ENCODE data around the gene FBN3.

Gene FBN3

GRCh38 chr19:8097198-8097597 is 52.2 kb downstream of the FBN3 start:
- Histone ChIP-seq H3K27ac (ENCODE audit: low read depth, low read length) (no peak overlapping the region), H3K36me3 (ENCODE audit: insufficient read depth, low read length) (no peaks in the 10 kb centered on the region), H3K9ac (ENCODE audit: low read length) (no peak overlapping the region), H3K9me3 (ENCODE audit: low read length) (peaks cover 21% of the 10 kb centered on the region), H3K27me3 (ENCODE audit: control insufficient read depth in 1 of 2, insufficient read depth in 2 of 2, low read length in 2 of 2) (no peaks in the 10 kb centered on the region), H3K4me3 (ENCODE audit: low read depth in 1 of 2, low read length in 2 of 2) (no peak overlapping the region), H3K4me1 (ENCODE audit: insufficient read depth, low read length) (no peaks in the 10 kb centered on the region)

DNA sequence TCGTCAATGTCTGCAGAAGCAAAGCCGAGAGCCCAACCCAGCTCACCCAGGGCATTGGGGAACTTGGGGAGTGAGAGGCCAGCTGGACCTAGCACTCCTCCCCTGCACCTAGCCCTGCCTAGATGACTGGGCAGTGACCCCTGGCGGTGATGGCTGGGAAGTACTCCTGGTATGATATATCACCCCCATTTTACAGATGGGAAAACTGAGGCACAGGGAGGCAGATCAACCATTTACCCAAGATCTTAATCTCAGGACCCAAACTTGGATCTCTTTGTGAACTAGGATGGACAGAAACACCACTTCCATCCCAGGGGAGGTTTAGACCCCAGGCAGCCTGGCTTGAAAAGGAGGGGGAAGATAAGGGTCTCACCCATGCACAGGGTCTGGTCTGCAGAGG is 53.3 kb downstream of the FBN3 start:
- Histone ChIP-seq H3K4me1 (ENCODE audit: insufficient read depth, low read length) (no peaks in the 10 kb centered on the region), H3K36me3 (ENCODE audit: insufficient read depth, low read length) (no peaks in the 10 kb centered on the region), H3K9me3 (ENCODE audit: low read length) (peaks cover 21% of the 10 kb centered on the region), H3K9ac (ENCODE audit: low read length) (no peak overlapping the region), H3K27me3 (ENCODE audit: control insufficient read depth in 1 of 2, insufficient read depth in 2 of 2, low read length in 2 of 2) (no peaks in the 10 kb centered on the region), H3K27ac (ENCODE audit: low read depth, low read length) (no peak overlapping the region), H3K4me3 (ENCODE audit: low read depth in 1 of 2, low read length in 2 of 2) (no peak overlapping the region)

DNA sequence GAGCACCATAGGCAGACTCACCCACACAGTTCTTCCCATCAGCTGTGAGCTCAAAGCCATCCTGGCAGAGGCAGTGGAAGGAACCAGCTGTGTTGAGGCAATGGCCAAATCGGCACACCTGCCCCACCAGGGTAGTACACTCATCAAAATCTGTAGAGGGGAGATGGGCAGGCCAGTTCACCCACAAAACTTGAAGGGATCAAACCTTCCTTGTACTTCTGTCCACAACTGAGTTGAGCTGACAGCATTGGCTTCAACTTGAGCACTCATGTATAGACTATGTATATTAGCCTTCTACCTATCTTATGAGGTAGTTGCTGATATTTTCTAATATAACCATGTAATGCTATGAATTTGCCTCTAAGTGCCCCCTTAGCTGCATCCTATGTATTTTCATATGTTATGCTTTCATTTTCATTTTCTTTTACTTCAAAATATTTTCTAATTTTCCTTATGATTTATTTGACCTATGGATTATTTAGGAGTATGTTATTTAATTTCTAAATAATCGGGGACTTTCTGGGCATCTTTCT is 54.0 kb downstream of the FBN3 start:
- no peak overlapping the region for H3K9ac ChIP-seq (ENCODE audit: low read length)
- no peaks in the 10 kb centered on the region for H3K27me3 ChIP-seq (ENCODE audit: control insufficient read depth in 1 of 2, insufficient read depth in 2 of 2, low read length in 2 of 2)
- H3K36me3 ChIP-seq (ENCODE audit: insufficient read depth, low read length): no peaks in the 10 kb centered on the region
- no peak overlapping the region for H3K27ac ChIP-seq (ENCODE audit: low read depth, low read length)
- no peaks in the 10 kb centered on the region for H3K4me1 ChIP-seq (ENCODE audit: insufficient read depth, low read length)
- H3K9me3 ChIP-seq (ENCODE audit: low read length): peaks cover 21% of the 10 kb centered on the region
- H3K4me3 ChIP-seq (ENCODE audit: low read depth in 1 of 2, low read length in 2 of 2): peak overlapping the region in 1 of 2 donors; percentile 38

GRCh38 chr19:8094336-8094735 is 55.1 kb downstream of the FBN3 start:
- H3K4me1 ChIP-seq (ENCODE audit: insufficient read depth, low read length): no peaks in the 10 kb centered on the region
- H3K4me3 ChIP-seq (ENCODE audit: low read depth in 1 of 2, low read length in 2 of 2): no peak overlapping the region
- H3K9me3 ChIP-seq (ENCODE audit: low read length): peaks cover 21% of the 10 kb centered on the region
- H3K9ac ChIP-seq (ENCODE audit: low read length): no peak overlapping the region
- H3K27me3 ChIP-seq (ENCODE audit: control insufficient read depth in 1 of 2, insufficient read depth in 2 of 2, low read length in 2 of 2): no peaks in the 10 kb centered on the region
- H3K27ac ChIP-seq (ENCODE audit: low read depth, low read length): no peak overlapping the region
- H3K36me3 ChIP-seq (ENCODE audit: insufficient read depth, low read length): no peaks in the 10 kb centered on the region

DNA sequence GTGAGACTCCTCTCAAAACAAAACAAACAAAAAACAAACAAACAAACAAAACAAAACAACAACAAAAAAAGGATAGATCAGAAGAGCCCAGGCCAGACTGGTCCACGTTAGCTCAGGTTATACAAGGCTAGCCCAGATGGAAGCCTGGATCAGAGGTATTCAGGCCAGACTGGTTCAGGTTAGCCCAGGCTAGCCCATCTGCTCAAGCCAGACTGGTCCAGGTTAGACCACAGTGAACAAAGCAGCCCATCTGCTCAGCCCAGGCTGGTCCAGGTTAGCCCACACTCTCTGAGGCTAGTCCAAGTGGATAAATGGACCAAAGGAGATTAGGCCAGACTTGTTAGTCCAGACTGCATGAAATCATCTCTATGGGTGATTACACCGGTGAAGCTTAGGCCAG is 55.7 kb downstream of the FBN3 start:
- H3K9me3 ChIP-seq (ENCODE audit: low read length): peaks cover 21% of the 10 kb centered on the region
- H3K9ac ChIP-seq (ENCODE audit: low read length): no peak overlapping the region

GRCh38 chr19:8090950-8091349 is 58.4 kb downstream of the FBN3 start:
- Histone ChIP-seq H3K27me3 (ENCODE audit: control insufficient read depth in 1 of 2, insufficient read depth in 2 of 2, low read length in 2 of 2) (no peaks in the 10 kb centered on the region), H3K4me3 (ENCODE audit: low read depth in 1 of 2, low read length in 2 of 2) (no peak overlapping the region), H3K36me3 (ENCODE audit: insufficient read depth, low read length) (no peaks in the 10 kb centered on the region), H3K9me3 (ENCODE audit: low read length) (peaks cover 9% of the 10 kb centered on the region), H3K4me1 (ENCODE audit: insufficient read depth, low read length) (no peaks in the 10 kb centered on the region), H3K9ac (ENCODE audit: low read length) (no peak overlapping the region), H3K27ac (ENCODE audit: low read depth, low read length) (no peak overlapping the region)

More for the DNA sequence above, 55.7 kb downstream of the FBN3 start:
- no peak overlapping the region for H3K27ac ChIP-seq (ENCODE audit: low read depth, low read length)
- H3K4me1 ChIP-seq (ENCODE audit: insufficient read depth, low read length): no peaks in the 10 kb centered on the region
- H3K4me3 ChIP-seq (ENCODE audit: low read depth in 1 of 2, low read length in 2 of 2): no peak overlapping the region
- no peaks in the 10 kb centered on the region for H3K36me3 ChIP-seq (ENCODE audit: insufficient read depth, low read length)
- H3K27me3 ChIP-seq (ENCODE audit: control insufficient read depth in 1 of 2, insufficient read depth in 2 of 2, low read length in 2 of 2): no peaks in the 10 kb centered on the region

DNA sequence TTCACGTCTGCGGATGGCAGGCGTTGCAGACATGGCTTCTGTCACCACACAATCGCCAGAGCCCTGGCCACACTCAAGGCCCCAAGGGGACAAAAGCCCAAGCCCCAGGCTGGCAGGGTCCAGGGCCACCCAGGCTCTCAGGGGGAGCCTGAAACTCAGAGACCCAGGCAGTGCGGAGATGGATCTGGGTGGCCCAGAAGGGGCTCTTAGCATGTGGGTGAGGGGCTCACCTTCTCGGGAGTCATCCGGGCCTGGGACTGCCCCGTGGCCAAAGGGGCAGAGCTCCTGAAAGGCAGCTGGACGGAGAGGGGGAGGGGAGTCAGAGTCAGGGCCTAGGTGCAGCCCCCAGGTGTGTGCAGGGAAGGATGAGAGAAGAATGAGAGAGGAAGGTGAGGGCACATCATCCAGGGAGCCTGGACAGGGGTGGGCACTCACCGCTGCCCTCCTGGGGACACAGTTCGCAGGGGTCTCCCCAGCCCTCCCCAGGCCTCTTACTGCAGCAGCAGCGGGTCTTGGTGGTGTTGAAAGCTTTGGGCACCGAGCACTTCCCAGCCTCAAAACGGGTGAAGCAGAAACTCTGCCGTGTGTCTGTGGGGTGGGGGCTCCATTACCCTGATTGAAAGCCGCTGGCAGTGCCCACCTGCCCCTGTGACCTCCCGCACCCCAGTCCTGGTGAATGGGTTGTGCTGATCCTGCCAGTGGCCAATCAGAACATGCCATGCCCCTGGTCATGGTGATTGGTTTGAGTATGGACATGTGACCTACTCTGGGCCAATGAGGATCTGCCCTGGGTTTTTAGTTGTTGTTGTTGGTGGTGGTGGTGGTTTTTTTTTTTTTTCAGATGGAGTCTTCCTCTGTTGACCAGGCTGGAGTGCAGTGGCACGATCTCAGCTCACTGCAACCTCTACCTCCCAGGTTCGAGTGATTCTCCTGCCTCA is 59.5 kb downstream of the FBN3 start:
- H3K4me3 ChIP-seq (ENCODE audit: low read depth in 1 of 2, low read length in 2 of 2): no peak overlapping the region
- no peaks in the 10 kb centered on the region for H3K4me1 ChIP-seq (ENCODE audit: insufficient read depth, low read length)

DNA sequence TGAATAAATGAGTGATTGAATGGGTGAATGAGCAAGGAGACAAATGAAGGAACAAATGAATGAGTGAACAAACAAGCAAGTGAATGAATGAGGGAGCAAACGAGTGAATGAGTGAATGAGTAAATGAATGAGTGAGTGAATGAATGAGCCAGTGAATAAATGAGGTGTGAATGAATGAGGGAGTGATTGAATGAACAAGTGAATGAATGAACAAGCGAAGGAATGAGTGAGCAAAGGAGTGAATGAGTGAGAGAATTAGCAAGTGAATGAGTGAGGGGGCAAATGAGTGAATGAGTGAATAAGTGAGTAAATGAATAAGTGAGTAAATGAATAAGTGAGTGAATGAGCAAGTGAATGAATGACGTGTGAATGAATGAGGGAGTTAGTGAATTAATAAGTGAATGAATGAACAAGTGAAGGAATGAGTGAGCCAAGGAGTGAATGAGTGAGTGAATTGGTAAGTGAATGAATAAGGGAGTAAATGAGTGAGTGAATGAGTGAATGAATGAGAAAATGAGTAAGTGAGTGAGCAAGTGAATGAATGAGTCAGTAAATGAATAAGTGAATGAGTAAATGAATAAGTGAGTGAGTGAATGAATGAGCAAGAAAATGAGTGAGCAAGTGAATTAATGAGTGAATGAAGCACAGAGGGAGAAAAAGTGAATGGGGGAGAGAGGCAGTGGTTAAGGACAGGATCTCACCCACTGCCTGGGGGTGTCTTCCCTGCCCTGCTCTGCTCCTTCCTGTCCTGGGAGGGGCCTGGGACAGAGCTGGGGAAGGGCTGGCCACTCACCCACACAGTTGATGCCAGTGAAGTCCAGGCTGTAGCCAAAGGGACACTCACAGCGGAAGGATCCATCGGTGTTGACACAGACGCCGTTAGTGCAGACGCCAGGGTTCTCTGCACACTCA is 60.4 kb downstream of the FBN3 start:
- no peak overlapping the region for H3K27ac ChIP-seq (ENCODE audit: low read depth, low read length)
- H3K9ac ChIP-seq (ENCODE audit: low read length): no peak overlapping the region
- no peaks in the 10 kb centered on the region for H3K27me3 ChIP-seq (ENCODE audit: control insufficient read depth in 1 of 2, insufficient read depth in 2 of 2, low read length in 2 of 2)
- H3K4me1 ChIP-seq (ENCODE audit: insufficient read depth, low read length): no peaks in the 10 kb centered on the region
- no peaks in the 10 kb centered on the region for H3K36me3 ChIP-seq (ENCODE audit: insufficient read depth, low read length)
- no peak overlapping the region for H3K4me3 ChIP-seq (ENCODE audit: low read depth in 1 of 2, low read length in 2 of 2)
- H3K9me3 ChIP-seq (ENCODE audit: low read length): no peaks in the 10 kb centered on the region

More for the DNA sequence above, 59.5 kb downstream of the FBN3 start:
- Histone ChIP-seq H3K9me3 (ENCODE audit: low read length) (no peaks in the 10 kb centered on the region), H3K9ac (ENCODE audit: low read length) (no peak overlapping the region), H3K27me3 (ENCODE audit: control insufficient read depth in 1 of 2, insufficient read depth in 2 of 2, low read length in 2 of 2) (no peaks in the 10 kb centered on the region), H3K36me3 (ENCODE audit: insufficient read depth, low read length) (no peaks in the 10 kb centered on the region), H3K27ac (ENCODE audit: low read depth, low read length) (no peak overlapping the region)

DNA sequence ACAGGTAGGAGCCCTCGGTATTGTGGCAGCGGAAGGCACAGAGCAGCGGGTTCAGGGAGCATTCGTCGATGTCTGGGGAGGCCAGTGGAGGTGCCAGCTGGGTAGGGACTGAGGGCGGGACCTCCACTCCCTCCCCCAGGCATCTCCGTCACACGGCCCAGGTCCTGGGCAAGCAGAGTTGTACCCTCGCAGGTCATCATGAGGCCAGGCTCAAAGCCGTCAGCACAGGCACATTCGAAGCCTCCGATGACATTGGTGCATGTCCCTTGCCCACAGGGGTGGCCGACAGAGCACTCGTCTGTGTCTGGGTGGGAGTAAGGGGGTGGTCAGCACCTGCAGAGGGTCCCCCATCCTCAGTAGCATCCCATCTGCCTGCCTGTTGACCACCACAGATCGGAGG is 61.5 kb downstream of the FBN3 start:
- Histone ChIP-seq H3K27me3 (ENCODE audit: control insufficient read depth in 1 of 2, insufficient read depth in 2 of 2, low read length in 2 of 2) (no peaks in the 10 kb centered on the region), H3K9me3 (ENCODE audit: low read length) (no peaks in the 10 kb centered on the region), H3K4me1 (ENCODE audit: insufficient read depth, low read length) (no peaks in the 10 kb centered on the region), H3K36me3 (ENCODE audit: insufficient read depth, low read length) (no peaks in the 10 kb centered on the region), H3K27ac (ENCODE audit: low read depth, low read length) (no peak overlapping the region), H3K9ac (ENCODE audit: low read length) (no peak overlapping the region), H3K4me3 (ENCODE audit: low read depth in 1 of 2, low read length in 2 of 2) (no peak overlapping the region)

- Histone ChIP-seq H3K9ac (ENCODE audit: low read length) (no peak overlapping the region), H3K9me3 (ENCODE audit: low read length) (no peaks in the 10 kb centered on the region), H3K27ac (ENCODE audit: low read depth, low read length) (no peak overlapping the region), H3K36me3 (ENCODE audit: insufficient read depth, low read length) (no peaks in the 10 kb centered on the region), H3K27me3 (ENCODE audit: control insufficient read depth in 1 of 2, insufficient read depth in 2 of 2, low read length in 2 of 2) (no peaks in the 10 kb centered on the region), H3K4me3 (ENCODE audit: low read depth in 1 of 2, low read length in 2 of 2) (no peak overlapping the region), H3K4me1 (ENCODE audit: insufficient read depth, low read length) (no peaks in the 10 kb centered on the region)
Measured at GRCh38 chr19:8086849-8087248, 62.5 kb downstream of the FBN3 start.
